Liver (tissue), 3 donors: Measurements from ENCODE around the gene ST3GAL3.

Experiments used
- FOXA1 ChIP-seq: IDR thresholded peaks from 2 replicates; pipeline ENCODE4 v1.6.1; 2016; ENCODE audit warnings: antibody characterized with exemption
- GABPA ChIP-seq, 2 donors: IDR thresholded peaks in 1 of 2; conservative IDR thresholded peaks in 1 of 2; 2 replicates each; pipeline ENCODE4 v1.6.1; 2016; ENCODE audit warnings: antibody characterized with exemption in 2 of 2, mild to moderate bottlenecking in 1 of 2, moderate library complexity in 1 of 2
- HNF4G ChIP-seq: IDR thresholded peaks from 2 replicates; pipeline ENCODE4 v1.6.1; 2016; ENCODE audit warnings: antibody characterized with exemption
- JUND ChIP-seq, 2 donors: IDR thresholded peaks; 2 replicates each; pipeline ENCODE4 v1.6.1; 2016; ENCODE audit warnings: antibody characterized with exemption in 2 of 2
- RAD21 ChIP-seq, 2 donors: IDR thresholded peaks; 2 replicates each; pipeline ENCODE4 v1.6.1; 2016; ENCODE audit warnings: antibody characterized with exemption in 2 of 2, mild to moderate bottlenecking in 2 of 2
- SP1 ChIP-seq: IDR thresholded peaks from 2 replicates; pipeline ENCODE4 v1.6.1; 2018; ENCODE audit warnings: antibody characterized with exemption, mild to moderate bottlenecking
- TF ChIP-seq, protein P1 (sequence below): fragments of 150-350 bp; IDR thresholded peaks from 2 replicates; pipeline ENCODE4 v1.5.1; 2017; ENCODE audit warnings: improper control_type of control experiment, low read depth, low read length; ENCODE audit not compliant: missing input control
- TF ChIP-seq, protein P2 (sequence below): IDR thresholded peaks from 2 replicates; pipeline ENCODE4 v1.6.1; 2016; ENCODE audit warnings: antibody characterized with exemption
- TF ChIP-seq, protein P3 (sequence below): IDR thresholded peaks from 2 replicates; pipeline ENCODE4 v1.6.1; 2016; ENCODE audit warnings: antibody characterized with exemption
- donor health status: healthy.
- donor health status: healthy.

DNA sequence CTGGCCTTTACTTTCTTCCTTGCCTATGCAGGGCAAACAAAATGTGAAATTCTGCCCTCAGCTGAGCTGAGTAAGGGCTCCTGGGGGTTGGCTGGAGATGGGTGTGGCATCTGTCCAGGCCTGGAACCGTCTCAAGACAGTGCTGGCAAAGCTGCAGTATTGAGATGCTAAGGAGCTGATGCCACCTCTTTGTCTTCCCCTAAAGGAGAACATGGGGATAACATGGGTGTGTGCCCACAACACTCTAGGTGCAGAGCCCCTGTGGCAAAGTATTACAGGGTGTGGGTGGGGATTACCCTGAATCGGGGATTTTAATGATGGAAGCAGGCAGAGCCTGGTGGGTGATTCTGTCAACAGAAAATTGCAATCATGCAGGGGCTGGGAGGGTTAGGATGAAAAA is 2.5 kb upstream of the ST3GAL3 start:
- TF ChIP-seq, protein P1, sequence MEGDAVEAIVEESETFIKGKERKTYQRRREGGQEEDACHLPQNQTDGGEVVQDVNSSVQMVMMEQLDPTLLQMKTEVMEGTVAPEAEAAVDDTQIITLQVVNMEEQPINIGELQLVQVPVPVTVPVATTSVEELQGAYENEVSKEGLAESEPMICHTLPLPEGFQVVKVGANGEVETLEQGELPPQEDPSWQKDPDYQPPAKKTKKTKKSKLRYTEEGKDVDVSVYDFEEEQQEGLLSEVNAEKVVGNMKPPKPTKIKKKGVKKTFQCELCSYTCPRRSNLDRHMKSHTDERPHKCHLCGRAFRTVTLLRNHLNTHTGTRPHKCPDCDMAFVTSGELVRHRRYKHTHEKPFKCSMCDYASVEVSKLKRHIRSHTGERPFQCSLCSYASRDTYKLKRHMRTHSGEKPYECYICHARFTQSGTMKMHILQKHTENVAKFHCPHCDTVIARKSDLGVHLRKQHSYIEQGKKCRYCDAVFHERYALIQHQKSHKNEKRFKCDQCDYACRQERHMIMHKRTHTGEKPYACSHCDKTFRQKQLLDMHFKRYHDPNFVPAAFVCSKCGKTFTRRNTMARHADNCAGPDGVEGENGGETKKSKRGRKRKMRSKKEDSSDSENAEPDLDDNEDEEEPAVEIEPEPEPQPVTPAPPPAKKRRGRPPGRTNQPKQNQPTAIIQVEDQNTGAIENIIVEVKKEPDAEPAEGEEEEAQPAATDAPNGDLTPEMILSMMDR, result no peak
- TF ChIP-seq RAD21 (IDR thresholded peaks at IDR 0.05), result no peak
- no peak for TF ChIP-seq FOXA1
- TF ChIP-seq, protein P2, sequence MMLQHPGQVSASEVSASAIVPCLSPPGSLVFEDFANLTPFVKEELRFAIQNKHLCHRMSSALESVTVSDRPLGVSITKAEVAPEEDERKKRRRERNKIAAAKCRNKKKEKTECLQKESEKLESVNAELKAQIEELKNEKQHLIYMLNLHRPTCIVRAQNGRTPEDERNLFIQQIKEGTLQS, result no peak
- TF ChIP-seq SP1, result no peak
- no peak for TF ChIP-seq GABPA (IDR thresholded peaks at IDR 0.05 in 1 of 2, conservative IDR thresholded peaks at IDR 0.05 in 1 of 2)
- TF ChIP-seq, protein P3, sequence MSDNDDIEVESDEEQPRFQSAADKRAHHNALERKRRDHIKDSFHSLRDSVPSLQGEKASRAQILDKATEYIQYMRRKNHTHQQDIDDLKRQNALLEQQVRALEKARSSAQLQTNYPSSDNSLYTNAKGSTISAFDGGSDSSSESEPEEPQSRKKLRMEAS, result no peak
- no peak for TF ChIP-seq HNF4G
- TF ChIP-seq JUND (IDR thresholded peaks at IDR 0.05), result no peak
